Measurements from ENCODE around the gene NUMA1. TPM values are rescaled to one million over a fixed set of nuclear protein-coding genes. Genes with fewer than 3 reads are reported as not detected.
A peak's percentile ranks its signal among the peaks of the same experiment; 100 is the strongest.

Gene NUMA1
- total RNA-seq, 4 donors from 2014 or later: 345 to 650 (median 380) TPM

DNA sequence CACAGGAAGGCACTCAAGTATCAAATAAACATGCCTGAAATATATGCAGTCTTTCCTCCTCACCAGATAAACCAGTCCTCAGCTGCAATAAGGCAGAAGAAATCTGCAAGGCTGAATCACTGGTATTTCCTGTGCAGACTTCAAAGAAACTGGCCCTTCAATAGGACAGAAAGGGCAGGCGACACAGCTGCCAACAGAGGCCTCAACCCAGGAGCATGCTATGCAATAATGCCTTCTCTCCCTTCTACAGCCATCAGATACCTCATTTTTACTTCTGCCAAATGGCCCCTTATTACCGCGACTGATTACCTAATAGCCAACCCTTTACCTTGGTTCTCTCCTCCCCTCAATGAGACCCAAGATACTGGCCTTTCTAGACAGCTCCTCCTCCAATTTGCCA is 8.0 kb downstream of the NUMA1 start:
- peaks cover 0 to 50% (median 24%) of the 10 kb centered on the region in 4 donors for H3K4me1 ChIP-seq
- TF ChIP-seq, protein P1, sequence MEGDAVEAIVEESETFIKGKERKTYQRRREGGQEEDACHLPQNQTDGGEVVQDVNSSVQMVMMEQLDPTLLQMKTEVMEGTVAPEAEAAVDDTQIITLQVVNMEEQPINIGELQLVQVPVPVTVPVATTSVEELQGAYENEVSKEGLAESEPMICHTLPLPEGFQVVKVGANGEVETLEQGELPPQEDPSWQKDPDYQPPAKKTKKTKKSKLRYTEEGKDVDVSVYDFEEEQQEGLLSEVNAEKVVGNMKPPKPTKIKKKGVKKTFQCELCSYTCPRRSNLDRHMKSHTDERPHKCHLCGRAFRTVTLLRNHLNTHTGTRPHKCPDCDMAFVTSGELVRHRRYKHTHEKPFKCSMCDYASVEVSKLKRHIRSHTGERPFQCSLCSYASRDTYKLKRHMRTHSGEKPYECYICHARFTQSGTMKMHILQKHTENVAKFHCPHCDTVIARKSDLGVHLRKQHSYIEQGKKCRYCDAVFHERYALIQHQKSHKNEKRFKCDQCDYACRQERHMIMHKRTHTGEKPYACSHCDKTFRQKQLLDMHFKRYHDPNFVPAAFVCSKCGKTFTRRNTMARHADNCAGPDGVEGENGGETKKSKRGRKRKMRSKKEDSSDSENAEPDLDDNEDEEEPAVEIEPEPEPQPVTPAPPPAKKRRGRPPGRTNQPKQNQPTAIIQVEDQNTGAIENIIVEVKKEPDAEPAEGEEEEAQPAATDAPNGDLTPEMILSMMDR (IDR thresholded peaks at IDR 0.05): no peak
- TF ChIP-seq EP300 (IDR thresholded peaks at IDR 0.05) (no peak), POLR2A (IDR thresholded peaks at IDR 0.05) (no peak)
- no peaks in the 10 kb centered on the region for H3K27me3 ChIP-seq
- peak overlapping the region in 1 of 4 donors; percentile 4 for H3K27ac ChIP-seq
- peaks cover 0 to 14% (median 0%) of the 10 kb centered on the region in 3 donors for H3K36me3 ChIP-seq
- WGBS, 2 donors: 62 to 76% methylated on average over 3 of the region's 3 CpGs
- DNase-seq (ENCODE audit: low spot score in 2 of 2): no peak
- H3K9me3 ChIP-seq: no peaks in the 10 kb centered on the region
- no peak overlapping the region for H3K4me3 ChIP-seq

DNA sequence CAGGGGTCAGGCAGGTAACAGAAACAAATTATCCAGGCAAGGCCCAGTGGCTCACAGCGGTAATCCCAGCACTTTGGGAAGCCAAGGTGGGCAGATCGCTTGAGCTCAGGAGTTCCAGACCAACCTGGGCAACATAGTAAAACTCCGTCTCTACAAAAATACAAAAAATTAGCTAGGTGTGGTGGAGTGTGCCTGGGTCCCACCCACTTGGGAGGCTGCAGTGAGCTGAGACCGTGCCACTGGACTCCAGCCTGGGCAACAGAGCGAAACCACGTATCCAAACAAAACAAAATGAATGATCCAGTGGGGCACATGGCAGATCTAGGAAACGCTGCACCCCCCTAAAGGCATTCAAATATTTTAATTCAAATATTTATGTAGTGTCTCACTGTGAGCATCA is 9.9 kb downstream of the NUMA1 start:
- Histone ChIP-seq H3K9me3 (no peaks in the 10 kb centered on the region), H3K4me3 (no peak overlapping the region), H3K4me1 (peaks cover 0 to 55% (median 24%) of the 10 kb centered on the region in 4 donors), H3K36me3 (peaks cover 0 to 7% (median 0%) of the 10 kb centered on the region in 3 donors), H3K27me3 (no peaks in the 10 kb centered on the region), H3K27ac (peak overlapping the region; percentile 10 to 94 (median 78))
- TF ChIP-seq EP300 (IDR thresholded peaks at IDR 0.05) (no peak), POLR2A (IDR thresholded peaks at IDR 0.05) (no peak)
- TF ChIP-seq, protein P1 (IDR thresholded peaks at IDR 0.05): no peak
- WGBS, 2 donors: 80 to 85% methylated on average over 7 of the region's 7 CpGs
- DNase-seq (ENCODE audit: low spot score in 2 of 2): no peak

DNA sequence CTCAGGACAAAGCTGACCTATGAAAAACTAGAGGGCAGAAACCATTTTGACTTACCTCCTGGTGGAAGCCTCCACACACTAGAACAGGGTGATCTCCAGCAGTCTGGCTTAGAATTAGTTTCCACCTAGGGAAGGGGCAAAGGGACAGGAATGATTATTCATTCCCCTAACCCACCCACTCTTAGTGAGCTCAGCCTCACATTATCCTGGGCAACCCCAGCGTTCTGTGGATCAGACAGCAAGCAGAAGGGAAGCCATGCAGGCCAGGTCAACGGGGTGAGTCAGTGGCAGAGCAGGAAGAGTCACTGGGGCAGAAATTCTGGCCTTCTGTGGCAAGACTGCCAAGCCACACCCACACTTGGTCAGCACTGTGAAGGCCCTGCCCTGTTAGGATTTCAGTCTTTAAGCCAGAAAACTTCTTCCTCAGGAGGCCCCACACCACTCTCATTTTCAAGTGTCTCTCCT is 10.5 kb downstream of the NUMA1 start:
- H3K4me1 ChIP-seq: peaks cover 0 to 55% (median 24%) of the 10 kb centered on the region in 4 donors
- peak overlapping the region; percentile 10 to 94 (median 78) for H3K27ac ChIP-seq

DNA sequence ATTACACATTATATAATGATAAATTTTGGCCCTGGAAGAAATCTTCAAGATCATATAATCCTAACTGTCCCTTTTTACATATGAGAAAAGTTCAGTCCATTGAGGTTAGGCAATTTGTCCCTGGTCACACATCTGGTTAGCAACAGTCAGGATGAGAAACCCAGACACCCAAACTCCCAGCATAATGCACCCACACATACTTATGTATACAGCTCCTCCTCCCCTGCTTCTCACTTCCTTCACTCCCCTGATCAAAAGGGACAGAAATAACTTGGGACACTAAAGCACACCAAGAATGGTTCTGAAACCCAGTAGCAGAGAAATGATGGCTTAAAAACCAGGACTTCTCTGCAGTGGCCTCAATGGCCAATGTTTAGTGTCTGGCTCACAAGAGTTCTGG is 11.1 kb downstream of the NUMA1 start:
- Histone ChIP-seq H3K36me3 (peaks cover 0 to 7% (median 0%) of the 10 kb centered on the region in 3 donors), H3K4me1 (peaks cover 0 to 55% (median 24%) of the 10 kb centered on the region in 4 donors), H3K27ac (peak overlapping the region; percentile 10 to 94 (median 78)), H3K4me3 (no peak overlapping the region), H3K9me3 (no peaks in the 10 kb centered on the region), H3K27me3 (no peaks in the 10 kb centered on the region)
- DNase-seq (ENCODE audit: low spot score in 2 of 2): no peak
- TF ChIP-seq, protein P1 (IDR thresholded peaks at IDR 0.05): no peak

More for the DNA sequence above, 10.5 kb downstream of the NUMA1 start:
- peak; percentile 67 to 79 for DNase-seq (ENCODE audit: low spot score in 2 of 2)
- H3K27me3 ChIP-seq: no peaks in the 10 kb centered on the region
- no peak overlapping the region for H3K4me3 ChIP-seq
- TF ChIP-seq POLR2A (IDR thresholded peaks at IDR 0.05) (peak; percentile 11 to 28), EP300 (IDR thresholded peaks at IDR 0.05) (peak in 1 of 2 donors; percentile 67)
- TF ChIP-seq, protein P1 (IDR thresholded peaks at IDR 0.05): no peak
- H3K9me3 ChIP-seq: no peaks in the 10 kb centered on the region
- WGBS, 2 donors: 0% methylated on average over 2 of the region's 2 CpGs
- peaks cover 0 to 7% (median 0%) of the 10 kb centered on the region in 3 donors for H3K36me3 ChIP-seq

DNA sequence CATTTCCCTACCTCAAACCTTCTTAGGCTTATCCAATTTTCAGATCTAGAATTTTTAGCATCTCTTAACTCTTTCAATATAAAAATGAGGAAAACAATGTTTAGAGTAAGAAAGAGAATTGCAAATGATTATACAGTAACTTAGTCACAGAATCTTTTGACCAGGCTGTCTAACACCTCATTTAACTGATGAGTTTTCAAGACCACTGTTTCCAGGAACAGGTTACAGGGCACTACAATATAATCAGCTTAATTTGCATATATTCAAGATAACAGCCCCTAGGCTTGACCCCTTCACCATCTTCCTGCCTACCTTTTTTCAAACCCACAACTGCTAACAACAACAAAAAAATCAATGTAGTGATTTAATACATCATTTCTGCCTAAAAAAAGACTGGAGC is 12.7 kb downstream of the NUMA1 start:
- peak overlapping the region in 2 of 4 donors; percentile 61 to 86 for H3K27ac ChIP-seq
- H3K36me3 ChIP-seq: peaks cover 0 to 7% (median 0%) of the 10 kb centered on the region in 3 donors
- TF ChIP-seq POLR2A (IDR thresholded peaks at IDR 0.05): no peak
- TF ChIP-seq, protein P1 (IDR thresholded peaks at IDR 0.05): no peak
- no peak for TF ChIP-seq EP300 (IDR thresholded peaks at IDR 0.05)
- no peak for DNase-seq (ENCODE audit: low spot score in 2 of 2)
- no peak overlapping the region for H3K4me3 ChIP-seq
- H3K27me3 ChIP-seq: no peaks in the 10 kb centered on the region
- H3K4me1 ChIP-seq: peaks cover 0 to 55% (median 24%) of the 10 kb centered on the region in 4 donors
- H3K9me3 ChIP-seq: no peaks in the 10 kb centered on the region

Data from tibial nerve (tissue), 4 donors.